Liver (tissue), 9 donors: ENCODE results near the gene EHD1. TPM values are rescaled to one million over a fixed set of nuclear protein-coding genes. Genes with fewer than 3 reads are reported as not detected.

Experiments
- DNase-seq: peaks from one replicate; pipeline ENCODE4 v3.0.0-alpha.2; 2017; ENCODE audit warnings: low spot score
- H3K27ac ChIP-seq, 2 donors: one replicate each; pipeline ENCODE4 v1.7.0; 2013; ENCODE audit warnings: inconsistent platforms in 2 of 2, low read length in 2 of 2, control low read depth in 1 of 2, low read depth in 1 of 2, mild to moderate bottlenecking in 1 of 2
- H3K27me3 ChIP-seq, 4 donors: one replicate each; pipeline versions ENCODE4 v1.6.1 to v1.7.0; 2013; ENCODE audit warnings: low read length in 3 of 4, inconsistent platforms in 1 of 4, mild to moderate bottlenecking in 1 of 4, moderate library complexity in 1 of 4; ENCODE audit not compliant: control insufficient read depth in 4 of 4, insufficient read depth in 4 of 4
- H3K36me3 ChIP-seq, 4 donors: one replicate each; pipeline versions ENCODE4 v1.6.1 to v1.7.0; 2013; ENCODE audit warnings: low read length in 3 of 4, mild to moderate bottlenecking in 3 of 4, low read depth in 1 of 4, moderate library complexity in 1 of 4; ENCODE audit not compliant: control insufficient read depth in 4 of 4, insufficient read depth in 3 of 4
- H3K4me1 ChIP-seq, 4 donors: one replicate each; pipeline versions ENCODE4 v1.6.1 to v1.7.0; 2013; ENCODE audit warnings: low read length in 3 of 4, mild to moderate bottlenecking in 3 of 4, moderate library complexity in 1 of 4; ENCODE audit not compliant: control insufficient read depth in 4 of 4, insufficient read depth in 4 of 4
- H3K4me3 ChIP-seq, 3 donors: one replicate each; pipeline versions ENCODE4 v1.6.1 to v1.7.0; 2013; ENCODE audit warnings: low read length in 3 of 3, control low read depth in 1 of 3, low read depth in 1 of 3, mild to moderate bottlenecking in 1 of 3
- H3K9ac ChIP-seq, 2 donors: one replicate each; pipeline ENCODE4 v1.7.0; 2013; ENCODE audit warnings: low read length in 2 of 2, mild to moderate bottlenecking in 2 of 2, moderate library complexity in 2 of 2, control low read depth in 1 of 2, low read depth in 1 of 2
- H3K9me3 ChIP-seq, 4 donors: one replicate each; pipeline versions ENCODE4 v1.6.1 to v1.7.0; 2013; ENCODE audit warnings: low read length in 3 of 4; ENCODE audit not compliant: control insufficient read depth in 4 of 4
- ATF3 ChIP-seq: IDR thresholded peaks from 2 replicates; pipeline ENCODE4 v1.6.1; 2016; ENCODE audit warnings: antibody characterized with exemption
- CTCF ChIP-seq: fragments of 150-350 bp; IDR thresholded peaks from 2 replicates; pipeline ENCODE4 v1.5.1; 2017; ENCODE audit warnings: improper control_type of control experiment, low read depth, low read length; ENCODE audit not compliant: missing input control
- EGR1 ChIP-seq, 2 donors: IDR thresholded peaks; 2 replicates each; pipeline ENCODE4 v1.6.1; 2016 to 2018; ENCODE audit warnings: antibody characterized with exemption in 2 of 2, low read depth in 2 of 2
- FOXA1 ChIP-seq: IDR thresholded peaks from 2 replicates; pipeline ENCODE4 v1.6.1; 2016; ENCODE audit warnings: antibody characterized with exemption
- FOXA2 ChIP-seq: IDR thresholded peaks from 2 replicates; pipeline ENCODE4 v1.6.1; 2016; ENCODE audit warnings: antibody characterized with exemption
- GABPA ChIP-seq, 2 donors: IDR thresholded peaks in 1 of 2; conservative IDR thresholded peaks in 1 of 2; 2 replicates each; pipeline ENCODE4 v1.6.1; 2016; ENCODE audit warnings: antibody characterized with exemption in 2 of 2, mild to moderate bottlenecking in 1 of 2, moderate library complexity in 1 of 2
- HNF4A ChIP-seq, 2 donors: conservative IDR thresholded peaks; 2 replicates each; pipeline ENCODE4 v1.6.1; 2016; ENCODE audit warnings: antibody characterized with exemption in 2 of 2, mild to moderate bottlenecking in 2 of 2
- HNF4G ChIP-seq: IDR thresholded peaks from 2 replicates; pipeline ENCODE4 v1.6.1; 2016; ENCODE audit warnings: antibody characterized with exemption
- JUND ChIP-seq, 2 donors: IDR thresholded peaks; 2 replicates each; pipeline ENCODE4 v1.6.1; 2016; ENCODE audit warnings: antibody characterized with exemption in 2 of 2
- MAX ChIP-seq: IDR thresholded peaks from 2 replicates; pipeline ENCODE4 v1.6.1; 2016; ENCODE audit warnings: antibody characterized with exemption
- NR2F2 ChIP-seq: IDR thresholded peaks from 2 replicates; pipeline ENCODE4 v1.6.1; 2016; ENCODE audit warnings: antibody characterized with exemption
- RAD21 ChIP-seq, 2 donors: IDR thresholded peaks; 2 replicates each; pipeline ENCODE4 v1.6.1; 2016; ENCODE audit warnings: antibody characterized with exemption in 2 of 2, mild to moderate bottlenecking in 2 of 2
- REST ChIP-seq: IDR thresholded peaks from 2 replicates; pipeline ENCODE4 v1.6.1; 2016; ENCODE audit warnings: antibody characterized with exemption, mild to moderate bottlenecking
- RXRA ChIP-seq, 2 donors: IDR thresholded peaks; 2 replicates each; pipeline ENCODE4 v1.6.1; 2017 to 2018; ENCODE audit warnings: antibody characterized with exemption in 2 of 2, mild to moderate bottlenecking in 1 of 2
- SP1 ChIP-seq: IDR thresholded peaks from 2 replicates; pipeline ENCODE4 v1.6.1; 2018; ENCODE audit warnings: antibody characterized with exemption, mild to moderate bottlenecking
- TAF1 ChIP-seq: conservative IDR thresholded peaks from 2 replicates; pipeline ENCODE4 v1.6.1; 2016; ENCODE audit warnings: antibody characterized with exemption, mild to moderate bottlenecking
- YY1 ChIP-seq: IDR thresholded peaks from 2 replicates; pipeline ENCODE4 v1.6.1; 2016; ENCODE audit warnings: antibody characterized with exemption, mild to moderate bottlenecking
- ZBTB33 ChIP-seq: IDR thresholded peaks from 2 replicates; pipeline ENCODE4 v1.6.1; 2016; ENCODE audit warnings: antibody characterized with exemption
- WGBS: extraction: QIAGEN DNeasy Blood & Tissue Kit; methylation state at CpG from one replicate; pipeline ENCODE4 v1.1.7; 2013; 5-methylcytosine and 5-hydroxymethylcytosine counted together
- polyA plus RNA-seq, 2 donors: library from polyadenylated mRNA; stranded (reverse) in 1 of 2; unstranded in 1 of 2; fragments of 200-250 nt in 1 of 2; fragments of >200 nt in 1 of 2; fragmentation: Nextera tagmentation in 1 of 2; extraction: Ambion mirVana in 1 of 2; gene quantifications; one replicate each; pipeline versions ENCODE4 v1.2.1 to v1.2.3, GENCODE V29; 2013 to 2015
- total RNA-seq, 2 donors: library from RNA; depleted of rRNA; stranded (reverse); fragments of >200 nt; gene quantifications; one replicate each; pipeline ENCODE4 v1.2.3, GENCODE V29; 2014
- donor health status: healthy.
- donor health status: healthy.
- donor health status: healthy.
- donor health status: healthy.
- donor health status: healthy.

The EHD1 gene
- total and polyA plus RNA-seq, 4 donors: 8.3 to 36.4 (median 19.2) TPM

- DNase-seq: no peak
- WGBS: 41% methylated on average over 17 of the region's 17 CpGs
Measured at GRCh38 chr11:64810891-64811272, 67.5 kb downstream of the EHD1 start.

GRCh38 chr11:64810271-64810890 is 68.0 kb downstream of the EHD1 start, which contains the start of gene MEN1:
Gene MEN1 (minus strand): TSS chr11:64810551. CDS start chr11:64810109, 442 bp downstream.
- under 1% methylated on average over 46 of the region's 46 CpGs for WGBS
- Histone ChIP-seq H3K9me3 (no peaks in the 10 kb centered on the region), H3K9ac (no peak within 1 kb of the TSS), H3K4me1 (peaks cover 6 to 16% (median 12%) of the 10 kb centered on the region in 4 donors), H3K4me3 (peak within 1 kb of the TSS; percentile 63 to 84 (median 81)), H3K27ac (peak within 1 kb of the TSS; percentile 15 to 54), H3K27me3 (no peaks in the 10 kb centered on the region), H3K36me3 (peaks cover 0 to 15% (median 2%) of the 10 kb centered on the region in 4 donors)
- peak; percentile 42 to 48 for TF ChIP-seq HNF4A (conservative IDR thresholded peaks at IDR 0.05)
- TF ChIP-seq NR2F2: no peak
- no peak for TF ChIP-seq CTCF
- TF ChIP-seq ATF3: no peak
- TF ChIP-seq EGR1 (IDR thresholded peaks at IDR 0.05; ENCODE audit: low read depth in 2 of 2): no peak
- peak; percentile 87 for TF ChIP-seq YY1
- TF ChIP-seq SP1: peak; percentile 89
- TF ChIP-seq REST: peak; percentile 88
- peak; percentile 87 for TF ChIP-seq TAF1
- no peak for TF ChIP-seq HNF4G
- no peak for TF ChIP-seq RAD21 (IDR thresholded peaks at IDR 0.05)
- TF ChIP-seq FOXA1: peak; percentile 25
- no peak for TF ChIP-seq JUND (IDR thresholded peaks at IDR 0.05)
- TF ChIP-seq ZBTB33: no peak
- peak; percentile 44 to 48 for TF ChIP-seq RXRA (IDR thresholded peaks at IDR 0.05)
- no peak for TF ChIP-seq FOXA2
- peak in 1 of 2 donors; percentile 88 for TF ChIP-seq GABPA (IDR thresholded peaks at IDR 0.05 in 1 of 2, conservative IDR thresholded peaks at IDR 0.05 in 1 of 2)
- peak; percentile 89 for DNase-seq

More at GRCh38 chr11:64810891-64811272, 67.5 kb downstream of the EHD1 start:
- Histone ChIP-seq H3K27me3 (no peaks in the 10 kb centered on the region), H3K36me3 (peaks cover 0 to 10% (median 2%) of the 10 kb centered on the region in 4 donors), H3K9me3 (no peaks in the 10 kb centered on the region), H3K27ac (peak overlapping the region in 1 of 2 donors; percentile 54), H3K4me1 (peaks cover 6 to 21% (median 16%) of the 10 kb centered on the region in 4 donors), H3K4me3 (peak overlapping the region; percentile 1 to 84 (median 63)), H3K9ac (no peak overlapping the region)
- TF ChIP-seq ZBTB33: no peak
- TF ChIP-seq MAX: peak; percentile 0
